K562 (cell line): ENCODE measurements around the gene GPER1. TPM values are rescaled to one million over a fixed set of nuclear protein-coding genes. Genes with fewer than 3 reads are reported as not detected.

ENCODE experiments used
- ATF3 ChIP-seq, 2 experiments: fragments of 450-650 bp in 1 of 2; sonication (generic) in 1 of 2; formaldehyde crosslinking in 1 of 2; IDR thresholded peaks in 1 of 2; conservative IDR thresholded peaks in 1 of 2; 2 replicates each; pipeline versions ENCODE4 v1.6.1 to v1.8.1; 2016 to 2023; ENCODE audit warnings: mild to moderate bottlenecking in 2 of 2, moderate library complexity in 2 of 2, inconsistent platforms in 1 of 2, missing genetic modification reagents in 1 of 2
- ATF4 ChIP-seq: fragments of 450-650 bp; formaldehyde crosslinking; IDR thresholded peaks from 2 replicates; pipeline ENCODE4 v1.4.0; 2022; ENCODE audit warnings: mild to moderate bottlenecking, moderate library complexity
- E2F1 ChIP-seq: sonication (generic); formaldehyde crosslinking; IDR thresholded peaks from 2 replicates; pipeline ENCODE4 v1.8.1; 2023; ENCODE audit warnings: mild to moderate bottlenecking, missing genetic modification reagents, moderate library complexity
- EZH2 ChIP-seq: IDR thresholded peaks from 2 replicates; pipeline ENCODE4 v1.6.1; 2012; ENCODE audit warnings: low read depth, mild to moderate bottlenecking, inconsistent platforms, low read length, borderline replicate concordance
- SMARCB1 ChIP-seq: IDR thresholded peaks from 2 replicates; pipeline ENCODE4 v1.6.1; 2011; ENCODE audit warnings: improper control_type of control experiment, low read depth; ENCODE audit not compliant: insufficient read length
- ZBTB7A ChIP-seq: IDR thresholded peaks from 2 replicates; pipeline ENCODE4 v1.6.1; 2011; ENCODE audit warnings: low read depth, mild to moderate bottlenecking, low read length, moderate library complexity, borderline replicate concordance; ENCODE audit not compliant: control insufficient read depth
- ZNF449 ChIP-seq: fragments of 250-450 bp; sonication (Bioruptor Pico); IDR thresholded peaks from 2 replicates; pipeline ENCODE4 v1.8.0; 2022; ENCODE audit warnings: moderate library complexity, mild to moderate bottlenecking, inconsistent platforms
- ZNF592 ChIP-seq: fragments of 450-650 bp; IDR thresholded peaks from 2 replicates; pipeline ENCODE4 v1.6.1; 2017; ENCODE audit warnings: antibody characterized with exemption, mild to moderate bottlenecking
- polyA plus RNA-seq, 8 experiments: library from polyadenylated mRNA; depleted of rRNA in 4 of 8; stranded (reverse) in 5 of 8; unstranded in 3 of 8; fragments of >200 nt; fragmentation: Nextera tagmentation in 2 of 8; fragmentation: Illumina TruSeq in 1 of 8; extraction: Ambion mirVana in 2 of 8; extraction: Trizol in 1 of 8; gene quantifications; 2 replicates each; pipeline versions ENCODE4 v1.2.1 to v1.2.3, GENCODE V29; 2011 to 2014; ENCODE audit warnings: inconsistent platforms in 1 of 8, missing spikeins in 1 of 8
- total RNA-seq, 7 experiments: library from RNA; depleted of rRNA in 6 of 7; stranded (reverse); fragments of >200 nt in 6 of 7; fragmentation: Illumina TruSeq in 2 of 7; extraction: Trizol in 2 of 7; gene quantifications; 2 replicates each; pipeline versions ENCODE4 v1.2.1 to v1.2.3, GENCODE V29; 2011 to 2021; ENCODE audit warnings: low replicate concordance in 1 of 7

The GPER1 gene
- total and polyA plus RNA-seq, 9 of the 15 experiments (the other 6 are each of a cell fraction or from before 2014, with no cell fraction given) = 0.04 to 0.09 (median 0.08) TPM; not detected in 6

- TF ChIP-seq ATF3 (IDR thresholded peaks at IDR 0.05) = no peak
- TF ChIP-seq ATF3 (CRISPR knock-in tag; conservative IDR thresholded peaks at IDR 0.05) = no peak
- no peak for TF ChIP-seq ATF4 (CRISPR knock-in tag)
- no peak for TF ChIP-seq EZH2
- TF ChIP-seq ZNF449 = no peak
- 0 out of 2 replicates have a peak, but pooled peaks have one; percentile 14 for TF ChIP-seq ZNF592
- TF ChIP-seq E2F1 (CRISPR knock-in tag) = no peak
- peak; percentile 9; the same call in 1 of the 2 replicates for TF ChIP-seq ZBTB7A
- TF ChIP-seq SMARCB1 = no peak
Observed at GRCh38 chr7:1041551-1042491, 46.1 kb upstream of the GPER1 start (continued).
